GM18951 (cell line): ENCODE results near the gene PPP1R13B.

Source experiments
- POLR2A ChIP-seq: IDR thresholded peaks from 4 replicates; pipeline ENCODE4 v1.6.1; 2011; ENCODE audit warnings: mild to moderate bottlenecking; ENCODE audit not compliant: insufficient read length, insufficient read depth; ENCODE audit errors: extremely low read depth
- in situ Hi-C: fragments of 300-500 bp; cut with MboI; formaldehyde crosslinking; loops from one replicate; pipeline ENCODE4 v1.12.0; 2022; ENCODE audit warnings: low sequenced_read_pairs, mixed read lengths, inconsistent platforms; ENCODE audit not compliant: unreplicated experiment

Gene PPP1R13B

GRCh38 chr14:103684871-103685270, 162.5 kb downstream of the PPP1R13B start:
- no peak for TF ChIP-seq POLR2A
- in situ Hi-C loops = loop anchor here (10.0 kb wide), 1 partner anchor 110 kb away; no protein-coding TSS in a partner anchor

- in situ Hi-C loops = loop anchor here (10.0 kb wide), 1 partner anchor 110 kb away; no protein-coding TSS in a partner anchor
- TF ChIP-seq POLR2A = no peak
These were observed 162.9 kb downstream of the PPP1R13B start for GRCh38 chr14:103684471-103684870.
